Omental fat pad (tissue), 4 donors: ENCODE data around the gene TIAM2. TPM values are rescaled to one million over a fixed set of nuclear protein-coding genes. Genes with fewer than 3 reads are reported as not detected.
"Not testable (repeated sequence)": the region's sequence is repeated elsewhere in the genome, so short reads cannot be mapped to it uniquely, and the experiment has no call there.

ENCODE experiments used
- ATAC-seq: fragments of 150-250 bp; one replicate; pipeline ENCODE4 v1.9.1; 2016; ENCODE audit warnings: mild to moderate bottlenecking, moderate library complexity; ENCODE audit not compliant: low FRiP score
- DNase-seq: peaks from one replicate; pipeline ENCODE4 v3.0.0-alpha.2; 2019; ENCODE audit warnings: low spot score
- total RNA-seq, 4 donors: library from RNA; depleted of rRNA; stranded (reverse); fragments of >200 nt; gene quantifications; one replicate each; pipeline ENCODE4 v1.1.0, GENCODE V29; 2016
- TF ChIP-seq, protein P1 (sequence below), 3 donors: fragments of 450-650 bp; IDR thresholded peaks; one replicate each; pipeline ENCODE4 v1.5.1; 2016 to 2017; ENCODE audit warnings: antibody characterized with exemption in 3 of 3, mild to moderate bottlenecking in 3 of 3, moderate library complexity in 2 of 3

Gene TIAM2
- total RNA-seq, 4 donors from 2014 or later: 4.8 to 10.6 (median 6.4) TPM

GRCh38 chr6:155181498-155181897, 186.4 kb downstream of the TIAM2 start:
- ATAC-seq (no peak), DNase-seq (no peak)
- TF ChIP-seq, protein P1, sequence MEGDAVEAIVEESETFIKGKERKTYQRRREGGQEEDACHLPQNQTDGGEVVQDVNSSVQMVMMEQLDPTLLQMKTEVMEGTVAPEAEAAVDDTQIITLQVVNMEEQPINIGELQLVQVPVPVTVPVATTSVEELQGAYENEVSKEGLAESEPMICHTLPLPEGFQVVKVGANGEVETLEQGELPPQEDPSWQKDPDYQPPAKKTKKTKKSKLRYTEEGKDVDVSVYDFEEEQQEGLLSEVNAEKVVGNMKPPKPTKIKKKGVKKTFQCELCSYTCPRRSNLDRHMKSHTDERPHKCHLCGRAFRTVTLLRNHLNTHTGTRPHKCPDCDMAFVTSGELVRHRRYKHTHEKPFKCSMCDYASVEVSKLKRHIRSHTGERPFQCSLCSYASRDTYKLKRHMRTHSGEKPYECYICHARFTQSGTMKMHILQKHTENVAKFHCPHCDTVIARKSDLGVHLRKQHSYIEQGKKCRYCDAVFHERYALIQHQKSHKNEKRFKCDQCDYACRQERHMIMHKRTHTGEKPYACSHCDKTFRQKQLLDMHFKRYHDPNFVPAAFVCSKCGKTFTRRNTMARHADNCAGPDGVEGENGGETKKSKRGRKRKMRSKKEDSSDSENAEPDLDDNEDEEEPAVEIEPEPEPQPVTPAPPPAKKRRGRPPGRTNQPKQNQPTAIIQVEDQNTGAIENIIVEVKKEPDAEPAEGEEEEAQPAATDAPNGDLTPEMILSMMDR (IDR thresholded peaks at IDR 0.05): no peak

- TF ChIP-seq, protein P1 (IDR thresholded peaks at IDR 0.05): no peak
- no peak for ATAC-seq
- DNase-seq: no peak
These were observed 187.0 kb downstream of the TIAM2 start for GRCh38 chr6:155182103-155182502.

DNA sequence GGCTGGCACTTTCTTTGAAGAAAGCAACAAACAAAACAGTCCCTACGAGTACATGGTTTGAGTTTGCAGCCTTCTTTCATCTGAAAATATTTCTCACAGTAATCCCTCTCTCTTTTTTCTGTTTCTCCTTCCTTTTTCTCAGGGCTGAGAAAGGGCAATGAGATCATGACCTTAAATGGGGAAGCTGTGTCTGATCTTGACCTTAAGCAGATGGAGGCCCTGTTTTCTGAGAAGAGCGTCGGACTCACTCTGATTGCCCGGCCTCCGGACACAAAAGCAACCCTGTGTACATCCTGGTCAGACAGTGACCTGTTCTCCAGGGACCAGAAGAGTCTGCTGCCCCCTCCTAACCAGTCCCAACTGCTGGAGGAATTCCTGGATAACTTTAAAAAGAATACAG, 188.0 kb downstream of the TIAM2 start:
- TF ChIP-seq, protein P1 (IDR thresholded peaks at IDR 0.05): no peak
- DNase-seq (no peak), ATAC-seq (no peak)

- not testable (repeated sequence) for DNase-seq, ATAC-seq
These were observed 189.9 kb downstream of the TIAM2 start for GRCh38 chr6:155185041-155185440.

GRCh38 chr6:155185544-155185943, 190.4 kb downstream of the TIAM2 start:
- ATAC-seq: no peak
- TF ChIP-seq, protein P1 (IDR thresholded peaks at IDR 0.05): no peak

GRCh38 chr6:155186052-155186658, 191.0 kb downstream of the TIAM2 start:
- TF ChIP-seq, protein P1 (IDR thresholded peaks at IDR 0.05): no peak
- no peak for ATAC-seq
- no peak for DNase-seq

More at GRCh38 chr6:155185544-155185943, 190.4 kb downstream of the TIAM2 start:
- DNase-seq: no peak

DNA sequence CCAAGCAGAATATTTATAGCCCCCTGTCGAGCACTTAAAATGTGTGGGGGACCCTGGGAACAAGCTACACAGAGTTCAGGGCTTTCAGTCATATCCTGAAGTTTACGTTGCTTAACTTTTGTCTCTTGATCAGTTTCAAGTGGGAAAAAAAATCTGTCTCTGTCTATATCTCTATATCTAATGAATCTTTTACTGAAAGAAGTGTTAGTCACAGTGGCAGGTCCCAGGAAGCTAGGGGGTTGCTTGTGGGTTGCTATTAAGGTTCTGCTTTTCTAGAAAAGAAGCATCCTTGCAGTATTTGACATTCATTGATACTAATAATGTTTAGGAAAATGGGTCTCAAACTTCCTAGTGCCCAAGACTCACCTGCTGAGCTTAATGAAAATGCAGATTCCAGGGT, 192.0 kb downstream of the TIAM2 start:
- TF ChIP-seq, protein P1 (IDR thresholded peaks at IDR 0.05): no peak
- no peak for ATAC-seq

More for the DNA sequence above, 192.0 kb downstream of the TIAM2 start:
- DNase-seq: no peak
